Measurements from ENCODE around the gene BMP5. TPM values are rescaled to one million over a fixed set of nuclear protein-coding genes. Genes with fewer than 3 reads are reported as not detected.

Gene BMP5
- polyA plus RNA-seq, 1 donor from 2014 or later = 0.14 TPM

DNA sequence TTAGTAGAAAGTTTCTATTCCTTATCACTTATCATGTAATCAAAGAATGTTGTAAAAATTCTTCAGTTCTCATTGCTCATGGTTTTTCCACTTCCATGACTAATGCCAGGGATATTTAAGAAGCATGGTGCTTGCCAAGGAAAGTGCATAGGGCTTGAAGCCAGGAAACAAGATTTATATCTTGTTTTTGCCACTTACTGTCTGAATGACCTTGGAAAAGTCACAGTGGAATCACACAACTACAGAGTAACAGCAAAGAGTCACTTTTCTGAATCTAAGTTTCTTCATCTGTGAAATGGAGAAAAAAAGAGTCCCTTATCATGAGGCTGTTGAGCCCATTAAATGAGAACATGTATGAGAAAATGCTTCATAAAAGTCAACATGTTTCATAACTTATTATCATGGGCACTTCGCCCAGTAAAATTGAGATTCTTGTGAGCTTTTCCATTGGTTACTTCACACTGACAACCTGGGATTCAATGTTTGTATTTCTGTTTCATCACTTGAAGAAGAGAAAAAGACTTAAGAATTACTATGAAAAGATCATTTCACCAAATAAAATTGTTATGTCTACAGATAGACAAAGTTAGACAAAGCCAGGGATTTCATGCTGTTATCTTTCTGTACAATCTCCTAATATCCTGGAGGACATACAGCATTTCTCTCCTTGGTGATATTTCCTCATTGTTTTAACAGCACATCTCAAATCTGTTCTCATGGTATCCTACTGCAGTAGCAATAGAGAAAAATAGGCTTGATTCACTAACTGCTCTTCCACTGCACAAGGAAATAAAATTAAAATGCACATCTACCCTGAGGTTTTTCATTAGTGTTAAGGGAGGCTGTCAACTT, 7.6 kb upstream of the BMP5 start:
- Histone ChIP-seq H3K9ac (ENCODE audit: low read length) (no peak overlapping the region), H2AFZ (ENCODE audit: low read depth, low read length) (no peak overlapping the region), H3K4me3 (ENCODE audit: low read length) (no peak overlapping the region), H3K9me2 (ENCODE audit: insufficient read depth, low read length) (no peaks in the 10 kb centered on the region), H3K27ac (ENCODE audit: low read length) (no peak overlapping the region), H3K9me3 (ENCODE audit: low read length) (no peaks in the 10 kb centered on the region), H3K27me3 (ENCODE audit: insufficient read depth, low read depth, low read length) (no peaks in the 10 kb centered on the region), H3K36me3 (ENCODE audit: insufficient read depth, low read length) (no peaks in the 10 kb centered on the region), H3F3A (ENCODE audit: insufficient read depth, low read length, poor library complexity, severe bottlenecking) (peaks cover 3% of the 10 kb centered on the region), H4K20me1 (ENCODE audit: insufficient read depth) (no peaks in the 10 kb centered on the region), H3K4me2 (ENCODE audit: low read length) (peak overlapping the region; percentile 1), H3K79me2 (replicated peaks; ENCODE audit: insufficient read depth, low read length) (no peaks in the 10 kb centered on the region)
- TF ChIP-seq POLR2AphosphoS5 (IDR thresholded peaks at IDR 0.05) (no peak), EP300 (conservative IDR thresholded peaks at IDR 0.05; ENCODE audit: poor library complexity, severe bottlenecking) (no peak), MXI1 (conservative IDR thresholded peaks at IDR 0.05; ENCODE audit: poor library complexity, severe bottlenecking) (no peak), RAD21 (conservative IDR thresholded peaks at IDR 0.05) (no peak), SMC3 (conservative IDR thresholded peaks at IDR 0.05; ENCODE audit: poor library complexity) (no peak), EZH2 (IDR thresholded peaks at IDR 0.05; ENCODE audit: borderline replicate concordance, insufficient read depth, low read length, poor library complexity, severe bottlenecking) (no peak), TAF1 (IDR thresholded peaks at IDR 0.05; ENCODE audit: low read depth) (no peak)
- TF ChIP-seq, protein P1, sequence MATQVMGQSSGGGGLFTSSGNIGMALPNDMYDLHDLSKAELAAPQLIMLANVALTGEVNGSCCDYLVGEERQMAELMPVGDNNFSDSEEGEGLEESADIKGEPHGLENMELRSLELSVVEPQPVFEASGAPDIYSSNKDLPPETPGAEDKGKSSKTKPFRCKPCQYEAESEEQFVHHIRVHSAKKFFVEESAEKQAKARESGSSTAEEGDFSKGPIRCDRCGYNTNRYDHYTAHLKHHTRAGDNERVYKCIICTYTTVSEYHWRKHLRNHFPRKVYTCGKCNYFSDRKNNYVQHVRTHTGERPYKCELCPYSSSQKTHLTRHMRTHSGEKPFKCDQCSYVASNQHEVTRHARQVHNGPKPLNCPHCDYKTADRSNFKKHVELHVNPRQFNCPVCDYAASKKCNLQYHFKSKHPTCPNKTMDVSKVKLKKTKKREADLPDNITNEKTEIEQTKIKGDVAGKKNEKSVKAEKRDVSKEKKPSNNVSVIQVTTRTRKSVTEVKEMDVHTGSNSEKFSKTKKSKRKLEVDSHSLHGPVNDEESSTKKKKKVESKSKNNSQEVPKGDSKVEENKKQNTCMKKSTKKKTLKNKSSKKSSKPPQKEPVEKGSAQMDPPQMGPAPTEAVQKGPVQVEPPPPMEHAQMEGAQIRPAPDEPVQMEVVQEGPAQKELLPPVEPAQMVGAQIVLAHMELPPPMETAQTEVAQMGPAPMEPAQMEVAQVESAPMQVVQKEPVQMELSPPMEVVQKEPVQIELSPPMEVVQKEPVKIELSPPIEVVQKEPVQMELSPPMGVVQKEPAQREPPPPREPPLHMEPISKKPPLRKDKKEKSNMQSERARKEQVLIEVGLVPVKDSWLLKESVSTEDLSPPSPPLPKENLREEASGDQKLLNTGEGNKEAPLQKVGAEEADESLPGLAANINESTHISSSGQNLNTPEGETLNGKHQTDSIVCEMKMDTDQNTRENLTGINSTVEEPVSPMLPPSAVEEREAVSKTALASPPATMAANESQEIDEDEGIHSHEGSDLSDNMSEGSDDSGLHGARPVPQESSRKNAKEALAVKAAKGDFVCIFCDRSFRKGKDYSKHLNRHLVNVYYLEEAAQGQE (IDR thresholded peaks at IDR 0.05; ENCODE audit: borderline replicate concordance) = no peak
- TF ChIP-seq, protein P2, sequence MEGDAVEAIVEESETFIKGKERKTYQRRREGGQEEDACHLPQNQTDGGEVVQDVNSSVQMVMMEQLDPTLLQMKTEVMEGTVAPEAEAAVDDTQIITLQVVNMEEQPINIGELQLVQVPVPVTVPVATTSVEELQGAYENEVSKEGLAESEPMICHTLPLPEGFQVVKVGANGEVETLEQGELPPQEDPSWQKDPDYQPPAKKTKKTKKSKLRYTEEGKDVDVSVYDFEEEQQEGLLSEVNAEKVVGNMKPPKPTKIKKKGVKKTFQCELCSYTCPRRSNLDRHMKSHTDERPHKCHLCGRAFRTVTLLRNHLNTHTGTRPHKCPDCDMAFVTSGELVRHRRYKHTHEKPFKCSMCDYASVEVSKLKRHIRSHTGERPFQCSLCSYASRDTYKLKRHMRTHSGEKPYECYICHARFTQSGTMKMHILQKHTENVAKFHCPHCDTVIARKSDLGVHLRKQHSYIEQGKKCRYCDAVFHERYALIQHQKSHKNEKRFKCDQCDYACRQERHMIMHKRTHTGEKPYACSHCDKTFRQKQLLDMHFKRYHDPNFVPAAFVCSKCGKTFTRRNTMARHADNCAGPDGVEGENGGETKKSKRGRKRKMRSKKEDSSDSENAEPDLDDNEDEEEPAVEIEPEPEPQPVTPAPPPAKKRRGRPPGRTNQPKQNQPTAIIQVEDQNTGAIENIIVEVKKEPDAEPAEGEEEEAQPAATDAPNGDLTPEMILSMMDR (IDR thresholded peaks at IDR 0.05; ENCODE audit: poor library complexity, severe bottlenecking) = no peak

DNA sequence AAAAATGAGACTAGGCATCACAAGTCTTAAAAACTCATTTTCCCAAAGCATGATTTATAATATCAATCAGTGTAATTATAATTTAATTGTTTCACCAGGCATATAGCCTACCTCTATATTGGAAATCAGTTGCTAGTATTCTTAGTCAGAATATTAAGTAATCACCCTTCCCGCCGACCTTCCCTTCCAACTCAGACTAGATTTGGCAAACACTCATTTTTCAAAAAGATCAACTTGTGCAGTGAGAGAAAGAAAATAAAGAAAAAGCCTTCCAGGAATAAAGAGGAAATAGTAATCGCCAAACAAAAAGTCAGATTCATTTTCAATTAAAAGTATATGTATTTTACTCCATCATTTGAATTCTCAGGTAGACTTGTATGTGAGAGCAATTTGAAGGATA, 1.9 kb upstream of the BMP5 start:
- H3K9me3 ChIP-seq (ENCODE audit: low read length) = no peaks in the 10 kb centered on the region
- H3K27ac ChIP-seq (ENCODE audit: low read length) = no peak overlapping the region
- no peaks in the 10 kb centered on the region for H3K9me2 ChIP-seq (ENCODE audit: insufficient read depth, low read length)
- no peaks in the 10 kb centered on the region for H3K36me3 ChIP-seq (ENCODE audit: insufficient read depth, low read length)
- H3K4me3 ChIP-seq (ENCODE audit: low read length) = no peak overlapping the region
- no peaks in the 10 kb centered on the region for H3F3A ChIP-seq (ENCODE audit: insufficient read depth, low read length, poor library complexity, severe bottlenecking)
- no peaks in the 10 kb centered on the region for H3K27me3 ChIP-seq (ENCODE audit: insufficient read depth, low read depth, low read length)
- H3K9ac ChIP-seq (ENCODE audit: low read length) = no peak overlapping the region
- H3K4me2 ChIP-seq (ENCODE audit: low read length) = no peak overlapping the region
- H2AFZ ChIP-seq (ENCODE audit: low read depth, low read length) = no peak overlapping the region
- no peaks in the 10 kb centered on the region for H4K20me1 ChIP-seq (ENCODE audit: insufficient read depth)
- no peaks in the 10 kb centered on the region for H3K79me2 ChIP-seq (replicated peaks; ENCODE audit: insufficient read depth, low read length)
- TF ChIP-seq SMC3 (conservative IDR thresholded peaks at IDR 0.05; ENCODE audit: poor library complexity) (no peak), MXI1 (conservative IDR thresholded peaks at IDR 0.05; ENCODE audit: poor library complexity, severe bottlenecking) (no peak), TAF1 (IDR thresholded peaks at IDR 0.05; ENCODE audit: low read depth) (no peak), RAD21 (conservative IDR thresholded peaks at IDR 0.05) (no peak), EZH2 (IDR thresholded peaks at IDR 0.05; ENCODE audit: borderline replicate concordance, insufficient read depth, low read length, poor library complexity, severe bottlenecking) (no peak)
- TF ChIP-seq, protein P1 (IDR thresholded peaks at IDR 0.05; ENCODE audit: borderline replicate concordance) = no peak
